ENCODE results near the gene GTF3C2.

The GTF3C2 gene

DNA sequence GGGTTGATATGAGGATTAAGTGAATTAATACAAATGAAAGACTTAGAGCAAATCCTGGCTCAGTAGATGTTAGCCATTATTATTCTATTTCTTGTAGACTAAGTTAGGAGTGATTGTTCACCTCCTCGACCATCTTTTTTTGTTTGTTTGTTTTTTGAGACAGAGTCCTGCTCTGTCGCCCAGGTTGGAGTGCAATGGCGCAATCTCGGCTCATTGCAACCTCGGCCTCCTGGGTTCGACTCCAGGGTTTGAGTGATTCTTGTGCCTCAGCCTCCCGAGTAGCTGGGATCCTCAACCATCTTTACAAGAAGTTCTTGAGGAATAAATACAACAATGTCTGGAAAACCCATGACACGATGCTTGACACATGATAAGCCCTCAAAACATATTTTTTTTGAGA lies 61.6 kb downstream of the GTF3C2 start:
- no peak for DNase-seq

- DNase-seq = peak; percentile 6
Observed at GRCh38 chr2:27291865-27292264, 64.7 kb downstream of the GTF3C2 start.

GRCh38 chr2:27290549-27290948 lies 66.0 kb downstream of the GTF3C2 start:
- DNase-seq = no peak

DNA sequence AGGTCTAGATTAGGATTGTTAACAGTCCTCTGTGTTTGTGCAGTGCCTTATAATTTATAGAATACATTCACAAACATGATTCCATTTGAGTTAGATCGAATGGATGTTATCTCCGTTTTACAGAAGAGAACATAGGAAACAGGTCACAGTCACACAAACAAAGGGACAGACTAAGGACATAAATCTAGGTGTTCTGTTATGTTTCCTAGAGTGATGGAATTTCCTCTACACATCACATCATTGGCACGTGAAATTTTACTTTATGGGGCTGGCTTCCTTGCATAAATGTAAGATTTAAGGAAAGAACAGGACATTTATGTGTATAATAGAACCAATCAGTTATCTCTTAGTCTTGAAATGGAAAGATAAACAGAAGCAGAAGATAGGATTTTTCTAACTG lies 68.0 kb downstream of the GTF3C2 start:
- DNase-seq = no peak

DNA sequence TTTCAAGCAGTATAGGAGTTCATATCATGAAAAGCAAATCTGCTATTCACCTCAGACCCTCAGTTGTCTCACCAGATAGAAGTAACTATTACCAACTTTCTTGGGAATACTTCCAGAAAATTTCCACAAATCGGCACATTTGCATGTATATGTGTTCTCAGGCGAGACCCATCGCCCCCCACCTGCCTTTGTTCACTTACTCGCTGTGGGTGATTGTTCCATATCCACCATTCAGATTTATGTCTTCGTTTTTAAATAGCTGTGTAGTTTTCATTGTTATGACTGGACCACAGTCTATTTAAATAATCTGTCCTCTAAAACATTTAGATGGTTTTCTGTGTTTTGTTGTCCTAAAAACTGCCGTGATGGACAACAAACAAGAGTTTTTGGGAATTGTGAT lies 71.1 kb downstream of the GTF3C2 start:
- DNase-seq = no peak

- DNase-seq = no peak
Observed at GRCh38 chr2:27284996-27285395, 71.6 kb downstream of the GTF3C2 start.

- DNase-seq = peak; percentile 62
Observed at GRCh38 chr2:27282892-27283291, 73.7 kb downstream of the GTF3C2 start.

DNA sequence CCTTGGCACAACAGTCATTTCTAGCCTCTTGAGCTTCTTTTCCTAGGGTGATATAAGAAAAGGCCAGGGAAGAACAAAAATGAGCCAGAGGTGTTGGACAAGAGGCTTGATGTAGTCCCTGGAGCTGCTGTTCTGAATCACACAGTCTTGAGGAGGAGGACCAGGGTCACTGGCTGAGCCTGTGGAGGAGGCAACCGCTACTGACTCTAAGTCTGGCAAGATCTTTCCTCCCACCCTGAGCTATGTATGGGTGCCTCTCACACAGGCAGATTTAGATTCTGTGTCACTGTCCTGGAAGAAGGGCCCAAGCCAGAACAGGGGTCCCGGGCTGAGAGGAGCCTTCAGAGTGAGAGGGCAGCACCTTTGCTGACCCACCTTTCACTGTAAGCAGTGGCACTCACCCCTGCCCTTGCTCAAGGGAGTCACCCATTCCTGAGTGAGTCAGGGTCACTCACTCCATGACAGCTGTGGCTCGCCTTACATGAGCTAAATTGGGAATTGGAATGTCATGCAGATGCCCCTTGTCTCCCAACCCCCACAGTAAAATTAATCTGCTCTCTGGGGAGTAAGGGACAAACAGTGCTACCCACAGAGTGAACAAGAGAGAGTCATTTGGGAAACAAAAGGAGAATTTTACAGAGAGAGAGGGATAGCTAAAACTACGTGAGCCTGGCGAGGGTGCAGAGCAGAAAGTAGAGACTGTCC lies 74.6 kb downstream of the GTF3C2 start, which contains the start of gene TRIM54:
Gene TRIM54, plus strand, starts transcription at position 575 of the 705 bp plus-strand sequence. CDS start 303 bp downstream, outside the sequence.
- no peak for DNase-seq

DNA sequence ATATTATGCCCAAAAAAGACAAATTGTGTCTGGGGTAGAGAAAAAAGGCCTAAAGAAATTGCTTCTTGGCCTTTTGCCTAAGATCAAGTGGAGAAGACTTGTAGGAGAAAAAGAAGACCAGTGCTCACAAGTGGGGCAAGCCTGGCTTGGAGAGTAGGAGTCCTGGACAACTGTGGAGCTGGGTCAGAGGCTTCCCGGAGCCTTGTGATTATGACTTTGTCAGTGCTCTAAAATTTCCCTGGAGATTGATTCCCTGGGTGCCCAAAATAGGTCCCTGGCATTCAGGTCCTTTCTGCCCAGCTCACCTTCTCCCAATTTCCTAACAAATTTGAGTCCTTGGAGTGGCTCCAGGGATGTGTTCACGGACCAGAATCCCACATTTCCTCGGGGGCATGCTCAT lies 75.1 kb downstream of the GTF3C2 start:
- DNase-seq = no peak

GRCh38 chr2:27280826-27281225 lies 75.7 kb downstream of the GTF3C2 start:
- DNase-seq = no peak

DNA sequence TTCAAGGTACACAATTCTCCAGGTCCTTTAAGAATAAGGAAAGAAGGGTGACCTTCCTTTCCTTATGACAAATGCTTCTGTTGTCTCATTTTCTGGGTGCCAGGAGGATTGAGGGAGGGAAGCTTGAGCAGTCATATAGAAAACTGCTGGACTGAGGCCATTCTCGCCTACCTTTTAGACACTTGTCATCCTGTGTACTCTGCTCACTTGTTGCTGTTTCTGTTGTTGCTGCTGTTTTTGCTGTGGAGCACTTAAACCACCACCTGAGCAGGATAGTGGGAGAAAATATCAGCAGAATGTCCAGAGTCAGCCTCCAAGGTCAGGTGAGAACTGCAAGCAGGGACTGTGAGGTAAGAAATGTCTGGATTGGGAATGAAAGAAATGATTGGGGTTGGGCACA lies 78.6 kb downstream of the GTF3C2 start:
- no peak for DNase-seq
